CD4-positive, alpha-beta T cell treated with Interleukin-17A for 4 hours (primary cell): ENCODE measurements around the gene SAMD9L.
"Not testable (repeated sequence)": the region's sequence is repeated elsewhere in the genome, so short reads cannot be mapped to it uniquely, and the experiment has no call there.

Experiments used
- DNase-seq: peaks from one replicate; pipeline ENCODE4 v3.0.0-alpha.2; 2020; ENCODE audit warnings: mixed read lengths

The SAMD9L gene

DNA sequence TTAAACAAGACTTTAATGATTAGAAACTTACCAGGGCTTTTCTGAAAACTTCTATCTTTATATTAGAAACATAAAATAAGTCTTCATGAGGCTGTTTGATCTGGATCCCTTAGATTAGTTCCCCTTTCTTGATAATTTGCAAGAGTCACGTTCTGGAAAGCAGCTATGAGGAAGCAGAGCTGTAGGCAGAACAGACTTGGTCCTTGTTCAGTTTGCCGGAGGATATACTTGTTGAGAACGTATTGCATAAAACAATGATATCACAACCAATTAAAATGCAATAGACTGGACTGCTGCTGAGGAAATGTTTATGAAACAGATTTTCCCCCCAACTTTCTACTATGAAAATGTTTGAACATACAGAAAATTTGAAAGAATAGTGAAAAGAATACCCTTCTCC, 2.8 kb downstream of the SAMD9L start:
- DNase-seq: no peak

DNA sequence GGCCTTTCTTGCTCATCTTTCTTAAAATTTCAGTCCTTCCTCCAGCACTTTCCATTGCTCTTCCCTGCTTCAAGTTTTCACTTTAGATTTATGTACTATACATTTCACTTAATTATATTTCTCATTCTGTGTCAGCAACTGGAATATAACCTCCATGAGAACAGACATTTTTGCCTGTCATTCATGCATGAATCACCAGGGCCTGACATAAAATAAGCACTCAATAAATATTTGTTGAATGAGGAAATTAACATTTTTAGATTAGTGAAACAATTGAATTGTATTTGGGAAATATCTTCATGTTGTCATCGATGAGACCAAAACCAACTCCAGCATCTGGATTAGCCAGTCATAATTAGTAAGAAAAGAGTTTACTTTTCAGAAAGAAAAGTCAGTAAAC, 6.1 kb downstream of the SAMD9L start:
- no peak for DNase-seq

DNA sequence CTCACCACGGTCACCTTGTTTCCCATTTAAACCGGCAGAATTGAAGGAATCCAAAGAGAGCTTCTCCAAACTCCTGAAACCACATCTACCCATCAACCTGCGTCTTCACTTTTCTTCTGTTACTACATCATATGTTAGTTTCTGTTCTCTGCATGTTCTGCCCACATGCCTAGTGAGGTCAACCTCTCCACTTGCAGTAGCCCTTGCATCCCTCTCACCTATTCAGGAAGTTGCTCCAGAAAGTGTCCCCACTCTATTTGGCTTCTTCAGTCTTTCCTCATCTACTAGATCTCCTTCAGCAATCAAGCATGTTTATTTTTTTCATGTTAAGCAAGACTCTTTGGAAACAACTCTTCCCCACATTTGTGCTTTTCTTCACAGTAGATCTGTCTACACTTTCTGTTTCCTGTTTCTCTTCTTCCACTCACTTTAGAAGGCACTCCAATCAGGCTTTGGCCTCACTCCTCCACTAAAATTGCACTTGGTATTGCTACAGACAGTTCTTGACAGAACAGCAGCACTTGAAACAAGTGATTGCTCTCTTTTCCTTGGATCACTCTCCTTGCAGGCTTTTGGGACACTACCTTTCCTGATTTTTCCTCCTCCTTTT, 7.5 kb downstream of the SAMD9L start:
- no peak for DNase-seq

DNA sequence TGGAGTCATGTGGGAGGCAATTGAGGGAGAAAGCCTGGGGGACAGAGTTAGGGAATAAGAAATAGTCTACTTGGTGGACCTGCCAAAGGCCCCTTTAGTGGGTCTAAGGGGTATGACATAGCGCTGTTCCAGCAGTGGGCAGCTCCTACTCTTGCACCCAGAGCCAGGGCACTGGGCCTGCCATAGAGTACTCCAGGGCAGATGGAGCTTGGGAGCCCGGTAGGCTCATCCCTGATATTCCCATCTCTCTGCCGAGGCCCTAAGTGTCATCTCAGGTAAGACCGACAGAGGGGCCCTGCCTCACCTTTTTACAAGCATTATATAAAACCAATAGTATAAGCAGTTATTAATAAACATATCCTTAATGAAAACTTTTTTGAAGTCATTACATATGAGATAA, 9.6 kb downstream of the SAMD9L start:
- DNase-seq: no peak

GRCh38 chr7:93133005-93133404, 15.2 kb downstream of the SAMD9L start:
- DNase-seq: no peak

- DNase-seq: no peak
These were observed 16.0 kb downstream of the SAMD9L start for GRCh38 chr7:93132216-93132615.

DNA sequence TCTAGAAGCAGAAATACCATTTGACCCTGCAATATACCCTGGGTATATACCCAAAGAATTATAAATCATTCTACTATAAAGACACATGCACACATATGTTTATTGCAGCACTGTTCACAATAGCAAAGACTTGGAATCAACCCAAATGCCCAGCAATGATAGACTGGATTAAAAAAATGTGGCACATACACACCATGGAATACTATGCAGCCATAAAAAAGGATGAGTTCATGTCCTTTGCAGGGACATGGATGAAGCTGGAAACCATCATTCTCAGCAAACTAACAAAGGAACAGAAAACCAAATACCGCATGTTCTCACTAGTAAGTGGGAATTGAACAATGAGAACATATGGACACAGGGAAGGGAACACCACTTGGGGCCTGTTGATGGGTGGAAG, 21.2 kb downstream of the SAMD9L start:
- not testable (repeated sequence) for DNase-seq

DNA sequence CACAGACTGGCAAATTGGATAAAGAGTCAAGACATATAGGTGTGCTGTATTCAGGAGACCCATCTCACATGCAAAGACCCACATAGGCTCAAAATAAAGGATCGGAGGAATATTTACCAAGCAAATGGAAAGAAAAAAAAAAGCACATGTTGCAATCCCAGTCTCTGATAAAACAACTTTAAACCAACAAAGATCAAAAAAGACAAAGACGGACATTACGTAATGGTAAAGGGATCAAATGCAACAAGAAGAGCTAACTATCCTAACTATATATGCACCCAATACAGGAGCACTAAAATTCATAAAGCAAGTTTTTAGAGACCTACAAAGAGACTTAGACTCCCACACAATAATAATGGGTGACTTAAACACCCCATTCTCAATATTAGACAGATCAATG, 24.7 kb downstream of the SAMD9L start:
- DNase-seq: not testable (repeated sequence)

DNA sequence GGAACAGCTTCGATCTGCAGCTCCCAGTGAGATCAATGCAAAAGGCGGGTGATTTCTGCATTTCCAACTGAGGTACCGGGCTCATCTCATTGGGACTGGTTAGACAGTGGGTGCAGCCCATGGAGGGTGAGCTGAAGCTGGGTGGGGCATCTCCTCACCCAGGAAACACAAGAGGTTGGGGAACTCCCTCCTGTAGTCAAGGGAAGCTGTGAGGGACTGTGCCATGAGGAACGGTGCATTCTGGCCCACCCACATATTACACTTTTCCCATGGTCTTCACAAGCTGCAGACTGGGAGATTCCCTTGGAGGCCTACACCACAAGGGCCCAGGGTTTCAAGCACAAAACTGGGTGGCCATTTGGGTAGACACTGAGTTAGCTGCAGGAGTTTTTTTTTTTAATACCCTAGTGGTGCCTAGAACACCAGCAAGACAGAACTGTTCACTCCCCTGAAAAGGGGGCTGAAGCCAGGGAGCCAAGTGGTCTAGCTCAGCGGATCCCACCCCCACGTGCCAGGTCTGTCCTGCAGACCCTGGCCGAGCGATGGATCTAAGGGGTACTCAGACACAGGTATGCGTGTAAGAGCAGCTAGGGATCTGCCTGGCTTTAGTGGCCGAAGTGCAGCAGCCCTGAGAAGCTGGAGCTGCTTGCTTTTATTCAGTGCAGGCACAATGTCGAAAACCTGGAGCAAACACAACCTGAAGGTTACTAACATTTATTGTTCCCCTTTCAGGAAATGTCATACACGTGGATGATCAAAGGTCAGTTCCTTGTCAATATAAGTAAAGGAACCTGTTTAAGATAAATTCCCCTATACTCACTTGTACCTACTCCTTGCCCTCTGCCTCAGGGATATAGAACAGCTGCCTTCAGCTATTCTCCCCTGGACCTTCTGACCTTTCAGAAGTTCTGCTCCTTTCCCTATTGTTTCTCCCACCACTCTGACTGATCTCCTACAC, 27.3 kb downstream of the SAMD9L start:
- no peak for DNase-seq

DNA sequence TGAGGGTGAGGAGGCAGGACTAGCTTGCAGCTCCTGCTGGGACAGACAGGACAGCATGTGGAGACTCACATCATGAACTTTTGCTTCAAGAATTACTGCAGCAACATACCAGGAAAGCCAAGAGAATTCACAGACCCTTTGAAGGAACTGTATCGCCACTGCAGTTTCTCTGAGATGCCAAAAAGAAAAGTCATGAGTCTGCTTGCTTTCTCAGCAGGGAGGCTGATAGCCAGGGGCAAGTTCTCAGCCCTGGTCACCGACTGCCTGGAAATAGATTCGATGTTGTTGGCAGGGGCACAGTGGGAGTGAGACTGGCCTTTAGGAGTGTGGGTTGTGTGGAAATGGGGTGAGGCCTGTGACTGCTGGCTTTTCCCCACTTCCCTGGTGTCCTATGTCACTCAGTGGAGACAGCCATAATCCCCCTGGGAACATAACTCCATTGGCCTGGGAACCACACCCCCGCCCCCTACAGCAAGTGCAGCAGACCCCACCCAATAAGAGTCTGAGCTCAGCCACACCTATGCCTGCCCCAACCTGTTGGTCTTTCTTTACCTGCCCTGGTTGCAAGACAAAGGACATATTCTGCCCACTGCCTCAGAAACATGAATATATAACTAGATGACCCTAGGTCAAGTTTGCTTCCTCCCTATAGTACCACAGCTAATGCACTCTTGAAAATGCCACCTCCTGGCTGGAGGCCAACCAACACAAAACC, 28.8 kb downstream of the SAMD9L start:
- no peak for DNase-seq

- DNase-seq: peak; percentile 56
These were observed 30.2 kb downstream of the SAMD9L start, which contains the start of gene SAMD9 for GRCh38 chr7:93117852-93118530. TSS of gene SAMD9 (minus strand) at chr7:93117979. CDS start at chr7:93106097, 11,882 bp downstream.

DNA sequence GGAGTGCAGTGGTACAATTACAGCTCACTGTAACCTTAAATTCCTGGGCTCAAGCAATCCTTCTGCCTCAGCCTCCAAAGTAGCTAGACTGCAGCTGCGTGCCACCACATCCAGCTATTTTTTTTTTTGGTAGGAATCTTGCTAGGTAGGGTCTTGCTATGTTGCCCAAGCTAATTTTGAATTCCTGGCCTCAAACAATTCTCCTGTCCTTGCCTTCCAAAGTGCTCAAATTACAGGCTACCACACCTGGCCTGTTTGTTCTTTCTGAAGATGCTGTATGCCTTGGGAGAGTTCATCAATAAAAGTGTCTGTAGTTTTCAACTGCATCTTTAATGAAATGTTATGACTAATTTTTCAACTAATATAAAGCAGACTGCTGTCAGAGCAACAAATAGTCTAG, 30.9 kb downstream of the SAMD9L start:
- DNase-seq: no peak

DNA sequence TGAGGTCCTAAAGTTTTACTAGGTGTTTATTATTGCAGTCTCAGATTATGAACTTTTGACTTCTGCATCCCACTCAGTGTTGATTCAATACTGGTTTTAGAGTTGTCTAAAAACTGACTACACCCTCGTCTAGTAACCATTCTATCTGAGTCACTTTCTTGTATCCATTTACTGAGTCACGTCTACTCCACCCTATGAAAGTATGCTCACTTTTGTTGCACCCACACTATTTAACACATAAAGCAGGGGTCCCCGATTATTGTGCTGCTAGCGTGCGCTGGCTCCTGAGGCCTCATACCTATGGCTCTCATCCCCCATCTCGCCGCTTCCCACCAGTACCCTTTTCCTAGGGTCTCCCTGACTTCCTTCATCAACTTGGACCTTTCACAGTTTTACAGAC, 32.4 kb downstream of the SAMD9L start:
- no peak for DNase-seq

- DNase-seq: no peak
These were observed 40.2 kb downstream of the SAMD9L start for GRCh38 chr7:93108003-93108402.

DNA sequence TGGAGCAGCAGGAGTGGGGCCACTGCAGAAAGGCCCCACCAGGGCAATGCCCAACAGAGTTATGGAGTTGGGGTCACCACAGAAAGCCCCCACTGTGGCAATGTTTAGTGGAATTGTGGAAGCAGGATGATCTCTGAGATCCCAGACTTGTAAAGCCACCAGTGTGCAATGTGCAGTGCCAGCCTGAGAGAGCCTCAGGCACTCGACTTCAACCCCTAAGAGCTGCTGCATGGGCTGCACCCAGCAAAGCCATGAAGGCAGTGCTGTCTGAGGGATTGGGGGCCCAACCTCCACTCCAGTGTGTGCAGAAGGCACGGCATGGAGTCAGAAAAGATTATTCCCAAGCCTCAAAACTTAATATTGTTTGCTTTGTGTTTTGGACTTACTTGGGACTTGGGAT, 50.8 kb downstream of the SAMD9L start:
- no peak for DNase-seq

DNA sequence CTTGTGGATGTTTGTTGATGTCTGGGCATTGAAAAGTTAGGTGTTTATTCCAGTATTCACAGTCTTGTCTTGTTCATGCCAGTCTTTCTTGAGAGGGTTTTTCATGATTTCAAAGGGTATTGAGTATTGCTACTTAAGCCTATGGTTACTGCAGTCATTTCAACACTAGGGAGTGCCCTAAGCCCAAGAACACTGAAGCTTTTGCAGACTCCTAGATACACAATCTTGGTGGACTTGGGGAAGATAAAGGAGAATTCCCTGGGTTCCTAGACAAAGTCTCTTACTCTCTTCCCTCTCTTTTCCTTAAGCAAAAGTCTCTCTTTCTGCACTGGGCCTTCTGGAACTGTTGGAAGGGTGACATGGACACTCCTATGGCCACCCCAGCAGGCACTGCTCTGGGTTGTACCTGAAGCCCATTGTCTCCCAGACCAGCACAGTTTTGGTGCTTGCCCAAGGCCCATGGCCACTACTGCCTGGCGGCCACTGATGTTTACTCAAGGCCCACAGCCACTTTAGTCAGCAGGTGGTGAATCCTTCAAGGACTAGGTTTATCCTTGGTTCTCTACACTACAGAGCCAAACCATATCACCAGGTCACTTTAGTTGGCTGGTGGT, 55.3 kb downstream of the SAMD9L start:
- no peak for DNase-seq
